WTC11 (cell line): ENCODE measurements around the gene LYST.
"Not testable (repeated sequence)": the region's sequence is repeated elsewhere in the genome, so short reads cannot be mapped to it uniquely, and the experiment has no call there.

Experiments
- ATF2 ChIP-seq: sonication (generic); formaldehyde crosslinking; IDR thresholded peaks from 2 replicates; pipeline ENCODE4 v1.8.1; 2022; ENCODE audit warnings: low read depth, missing genetic modification reagents, borderline replicate concordance
- CREM ChIP-seq: sonication (generic); formaldehyde crosslinking; IDR thresholded peaks from 2 replicates; pipeline ENCODE4 v1.8.1; 2022; ENCODE audit warnings: mild to moderate bottlenecking, missing genetic modification reagents, moderate library complexity
- ETV6 ChIP-seq: sonication (generic); formaldehyde crosslinking; IDR thresholded peaks from 2 replicates; pipeline ENCODE4 v1.8.1; 2022; ENCODE audit warnings: mild to moderate bottlenecking, missing genetic modification reagents
- MYBL2 ChIP-seq: sonication (generic); formaldehyde crosslinking; IDR thresholded peaks from 2 replicates; pipeline ENCODE4 v1.8.1; 2023; ENCODE audit warnings: mild to moderate bottlenecking, moderate library complexity, missing genetic modification reagents
- NR3C1 ChIP-seq: sonication (generic); formaldehyde crosslinking; conservative IDR thresholded peaks from 2 replicates; pipeline ENCODE4 v1.8.1; 2023; ENCODE audit warnings: low read depth, mild to moderate bottlenecking, missing genetic modification reagents
- SP1 ChIP-seq: sonication (generic); formaldehyde crosslinking; conservative IDR thresholded peaks from 2 replicates; pipeline ENCODE4 v1.8.1; 2022; ENCODE audit warnings: missing genetic modification reagents
- TEAD4 ChIP-seq: sonication (generic); formaldehyde crosslinking; IDR thresholded peaks from 2 replicates; pipeline ENCODE4 v1.8.0; 2022; ENCODE audit warnings: mild to moderate bottlenecking, missing genetic modification reagents
- ZNF263 ChIP-seq: sonication (generic); formaldehyde crosslinking; IDR thresholded peaks from 2 replicates; pipeline ENCODE4 v1.8.1; 2022; ENCODE audit warnings: low read depth, mild to moderate bottlenecking, moderate library complexity, missing genetic modification reagents
- TF ChIP-seq, protein P1 (sequence below): fragments of 200-600 bp; IDR thresholded peaks from 2 replicates; pipeline ENCODE4 v1.8.0; 2022; ENCODE audit warnings: antibody characterized with exemption
- TF ChIP-seq, protein P2 (sequence below): sonication (generic); formaldehyde crosslinking; IDR thresholded peaks from 2 replicates; pipeline ENCODE4 v1.8.0; 2022; ENCODE audit warnings: mild to moderate bottlenecking, missing genetic modification reagents
- TF ChIP-seq, protein P3 (sequence below): sonication (generic); formaldehyde crosslinking; IDR thresholded peaks from 2 replicates; pipeline ENCODE4 v1.8.1; 2023; ENCODE audit warnings: mild to moderate bottlenecking, missing genetic modification reagents, moderate library complexity

- TF ChIP-seq, protein P1, sequence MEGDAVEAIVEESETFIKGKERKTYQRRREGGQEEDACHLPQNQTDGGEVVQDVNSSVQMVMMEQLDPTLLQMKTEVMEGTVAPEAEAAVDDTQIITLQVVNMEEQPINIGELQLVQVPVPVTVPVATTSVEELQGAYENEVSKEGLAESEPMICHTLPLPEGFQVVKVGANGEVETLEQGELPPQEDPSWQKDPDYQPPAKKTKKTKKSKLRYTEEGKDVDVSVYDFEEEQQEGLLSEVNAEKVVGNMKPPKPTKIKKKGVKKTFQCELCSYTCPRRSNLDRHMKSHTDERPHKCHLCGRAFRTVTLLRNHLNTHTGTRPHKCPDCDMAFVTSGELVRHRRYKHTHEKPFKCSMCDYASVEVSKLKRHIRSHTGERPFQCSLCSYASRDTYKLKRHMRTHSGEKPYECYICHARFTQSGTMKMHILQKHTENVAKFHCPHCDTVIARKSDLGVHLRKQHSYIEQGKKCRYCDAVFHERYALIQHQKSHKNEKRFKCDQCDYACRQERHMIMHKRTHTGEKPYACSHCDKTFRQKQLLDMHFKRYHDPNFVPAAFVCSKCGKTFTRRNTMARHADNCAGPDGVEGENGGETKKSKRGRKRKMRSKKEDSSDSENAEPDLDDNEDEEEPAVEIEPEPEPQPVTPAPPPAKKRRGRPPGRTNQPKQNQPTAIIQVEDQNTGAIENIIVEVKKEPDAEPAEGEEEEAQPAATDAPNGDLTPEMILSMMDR, result not testable (repeated sequence)
- TF ChIP-seq, protein P2, sequence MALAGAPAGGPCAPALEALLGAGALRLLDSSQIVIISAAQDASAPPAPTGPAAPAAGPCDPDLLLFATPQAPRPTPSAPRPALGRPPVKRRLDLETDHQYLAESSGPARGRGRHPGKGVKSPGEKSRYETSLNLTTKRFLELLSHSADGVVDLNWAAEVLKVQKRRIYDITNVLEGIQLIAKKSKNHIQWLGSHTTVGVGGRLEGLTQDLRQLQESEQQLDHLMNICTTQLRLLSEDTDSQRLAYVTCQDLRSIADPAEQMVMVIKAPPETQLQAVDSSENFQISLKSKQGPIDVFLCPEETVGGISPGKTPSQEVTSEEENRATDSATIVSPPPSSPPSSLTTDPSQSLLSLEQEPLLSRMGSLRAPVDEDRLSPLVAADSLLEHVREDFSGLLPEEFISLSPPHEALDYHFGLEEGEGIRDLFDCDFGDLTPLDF (CRISPR knock-in tag), result not testable (repeated sequence)
- not testable (repeated sequence) for TF ChIP-seq TEAD4 (CRISPR knock-in tag); CREM (CRISPR knock-in tag); SP1; MYBL2; ATF2 (CRISPR knock-in tag); ZNF263 (CRISPR knock-in tag); NR3C1; ETV6 (CRISPR knock-in tag)
- TF ChIP-seq, protein P3, sequence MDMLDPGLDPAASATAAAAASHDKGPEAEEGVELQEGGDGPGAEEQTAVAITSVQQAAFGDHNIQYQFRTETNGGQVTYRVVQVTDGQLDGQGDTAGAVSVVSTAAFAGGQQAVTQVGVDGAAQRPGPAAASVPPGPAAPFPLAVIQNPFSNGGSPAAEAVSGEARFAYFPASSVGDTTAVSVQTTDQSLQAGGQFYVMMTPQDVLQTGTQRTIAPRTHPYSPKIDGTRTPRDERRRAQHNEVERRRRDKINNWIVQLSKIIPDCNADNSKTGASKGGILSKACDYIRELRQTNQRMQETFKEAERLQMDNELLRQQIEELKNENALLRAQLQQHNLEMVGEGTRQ (CRISPR knock-in tag), result not testable (repeated sequence)
Observed at GRCh38 chr1:235647537-235647936, 219.2 kb downstream of the LYST start.
